Osteocyte (in vitro differentiated cells): ENCODE measurements around the gene UBE2N. TPM values are rescaled to one million over a fixed set of nuclear protein-coding genes. Genes with fewer than 3 reads are reported as not detected.

Experiments used
- DNase-seq: peaks from one replicate; pipeline ENCODE4 v3.0.0; 2021; ENCODE audit warnings: mixed read lengths; ENCODE audit not compliant: unreplicated experiment; ENCODE audit errors: extremely low spot score
- H3K27ac Mint-ChIP-seq: one replicate; pipeline ENCODE4 v1.8.0; 2021; ENCODE audit warnings: mild to moderate bottlenecking, mixed read lengths; ENCODE audit not compliant: unreplicated experiment
- H3K27me3 Mint-ChIP-seq: one replicate; pipeline ENCODE4 v1.8.0; 2021; ENCODE audit warnings: mixed read lengths; ENCODE audit not compliant: unreplicated experiment
- H3K36me3 Mint-ChIP-seq: one replicate; pipeline ENCODE4 v1.8.0; 2021; ENCODE audit warnings: mixed read lengths; ENCODE audit not compliant: unreplicated experiment
- H3K4me1 Mint-ChIP-seq: one replicate; pipeline ENCODE4 v1.8.0; 2021; ENCODE audit warnings: mixed read lengths; ENCODE audit not compliant: unreplicated experiment
- H3K4me3 Mint-ChIP-seq: one replicate; pipeline ENCODE4 v1.8.0; 2021; ENCODE audit warnings: mild to moderate bottlenecking, moderate library complexity, mixed read lengths; ENCODE audit not compliant: unreplicated experiment
- H3K9me3 Mint-ChIP-seq: one replicate; pipeline ENCODE4 v1.8.0; 2021; ENCODE audit warnings: mixed read lengths; ENCODE audit not compliant: unreplicated experiment
- total RNA-seq: library from RNA; stranded (reverse); gene quantifications from 2 replicates; pipeline ENCODE4 v1.2.1, GENCODE V29; 2021
- TF ChIP-seq, protein P1 (sequence below): fragments of 200-600 bp; sonication (generic); IDR thresholded peaks from 2 replicates; pipeline ENCODE4 v1.5.0; 2021; ENCODE audit warnings: antibody characterized with exemption, mild to moderate bottlenecking, moderate library complexity

Gene UBE2N
- total RNA-seq, 1 donor from 2014 or later: 68.3 TPM

DNA sequence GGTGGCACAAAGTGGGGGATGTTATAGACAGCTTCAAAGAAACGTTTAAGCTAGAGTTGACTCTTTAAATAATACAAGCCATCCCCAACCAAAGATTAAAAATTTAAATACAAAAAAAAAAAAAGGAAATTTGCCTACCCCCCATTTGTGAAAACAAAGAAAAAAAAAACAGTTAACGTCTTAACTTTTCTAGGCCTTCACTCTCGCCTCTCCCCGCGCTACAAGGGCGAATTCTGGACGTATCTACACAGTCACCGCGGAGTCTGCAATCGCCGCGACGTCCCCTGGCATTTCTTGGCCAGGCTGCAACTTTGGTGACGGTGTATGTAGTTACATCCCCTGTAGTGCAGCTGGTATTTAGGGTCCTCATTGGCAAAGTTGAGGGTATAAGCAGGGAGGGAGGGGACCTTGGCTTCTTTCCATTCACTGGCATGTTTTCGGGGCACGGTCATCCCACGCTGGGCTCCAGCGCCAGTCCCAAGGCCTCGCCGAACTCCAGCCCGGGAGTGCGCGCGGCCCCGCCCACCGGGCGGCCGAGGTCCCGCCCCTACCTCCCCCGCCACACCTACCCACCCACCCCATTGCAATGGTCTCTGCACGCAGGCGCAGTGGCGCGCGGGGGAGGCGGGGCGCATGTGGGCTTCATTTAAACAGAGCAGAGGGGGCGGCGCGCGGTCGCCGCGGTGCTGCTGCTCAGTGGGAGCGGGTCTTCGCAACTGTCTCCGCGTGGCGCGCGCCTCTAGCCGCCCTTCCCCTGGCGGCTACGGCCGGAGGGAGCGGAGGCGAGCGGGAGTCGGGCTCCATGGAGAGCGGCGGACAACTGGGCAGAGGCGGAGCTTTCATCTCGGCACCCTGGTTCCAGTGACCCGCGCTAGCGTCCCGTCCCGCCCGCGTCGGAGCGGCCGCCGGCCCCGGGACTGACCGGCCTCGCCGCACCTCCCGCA lies 64.2 kb downstream of the UBE2N start, which contains the start of gene NUDT4:
NUDT4 (plus strand) TSS at position 674 of the 944 bp plus-strand sequence. CDS start 398 bp downstream, outside the sequence.
- H3K36me3 Mint-ChIP-seq: no peaks in the 10 kb centered on the region
- H3K4me3 Mint-ChIP-seq: peak within 1 kb of the TSS; percentile 100
- H3K4me1 Mint-ChIP-seq: peaks cover 53% of the 10 kb centered on the region
- TF ChIP-seq, protein P1, sequence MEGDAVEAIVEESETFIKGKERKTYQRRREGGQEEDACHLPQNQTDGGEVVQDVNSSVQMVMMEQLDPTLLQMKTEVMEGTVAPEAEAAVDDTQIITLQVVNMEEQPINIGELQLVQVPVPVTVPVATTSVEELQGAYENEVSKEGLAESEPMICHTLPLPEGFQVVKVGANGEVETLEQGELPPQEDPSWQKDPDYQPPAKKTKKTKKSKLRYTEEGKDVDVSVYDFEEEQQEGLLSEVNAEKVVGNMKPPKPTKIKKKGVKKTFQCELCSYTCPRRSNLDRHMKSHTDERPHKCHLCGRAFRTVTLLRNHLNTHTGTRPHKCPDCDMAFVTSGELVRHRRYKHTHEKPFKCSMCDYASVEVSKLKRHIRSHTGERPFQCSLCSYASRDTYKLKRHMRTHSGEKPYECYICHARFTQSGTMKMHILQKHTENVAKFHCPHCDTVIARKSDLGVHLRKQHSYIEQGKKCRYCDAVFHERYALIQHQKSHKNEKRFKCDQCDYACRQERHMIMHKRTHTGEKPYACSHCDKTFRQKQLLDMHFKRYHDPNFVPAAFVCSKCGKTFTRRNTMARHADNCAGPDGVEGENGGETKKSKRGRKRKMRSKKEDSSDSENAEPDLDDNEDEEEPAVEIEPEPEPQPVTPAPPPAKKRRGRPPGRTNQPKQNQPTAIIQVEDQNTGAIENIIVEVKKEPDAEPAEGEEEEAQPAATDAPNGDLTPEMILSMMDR: no peak
- H3K27ac Mint-ChIP-seq: peak within 1 kb of the TSS; percentile 99
- no peaks in the 10 kb centered on the region for H3K27me3 Mint-ChIP-seq
- DNase-seq: peak; percentile 99
- no peaks in the 10 kb centered on the region for H3K9me3 Mint-ChIP-seq

DNA sequence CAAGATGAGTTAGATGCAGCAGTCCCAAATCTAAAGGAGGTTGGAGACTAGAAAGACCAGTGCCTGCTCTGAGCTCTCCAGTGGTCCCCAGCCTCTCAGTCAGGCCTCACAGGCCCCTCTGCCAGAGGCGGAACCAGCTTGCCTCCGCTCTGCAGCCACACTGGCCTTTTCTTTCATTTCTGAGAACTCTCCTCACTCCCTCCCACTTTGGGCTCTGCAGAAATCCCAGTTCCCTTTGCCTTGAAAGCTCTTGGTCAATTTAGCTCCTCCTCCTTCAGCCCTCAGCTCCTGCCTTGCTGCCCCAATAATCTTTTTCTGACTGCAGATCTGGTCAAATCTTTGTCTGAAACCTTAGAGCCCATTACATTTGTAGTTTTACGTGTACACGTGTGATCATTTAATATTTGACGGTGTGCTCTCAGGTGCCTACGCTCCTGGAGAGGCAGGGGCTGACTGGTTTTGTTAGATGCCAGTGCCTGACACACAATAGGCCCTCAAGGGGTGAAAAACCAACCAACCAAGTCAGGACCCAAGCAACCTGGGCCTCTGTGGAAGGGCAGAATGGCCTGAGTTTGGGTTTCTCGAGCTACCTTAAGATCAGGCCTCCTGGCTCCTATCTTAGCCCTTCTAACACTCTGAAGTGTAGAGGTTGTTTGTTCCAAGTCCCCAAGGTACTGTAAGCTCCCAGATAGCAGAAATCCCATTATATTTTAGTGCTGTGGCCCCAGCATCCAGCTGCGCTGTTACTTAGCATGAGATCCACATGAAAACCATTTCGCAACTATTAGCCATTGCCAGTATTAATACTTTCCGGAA lies 65.1 kb downstream of the UBE2N start:
- H3K4me1 Mint-ChIP-seq: peaks cover 45% of the 10 kb centered on the region
- H3K27ac Mint-ChIP-seq: peak overlapping the region; percentile 80
- no peaks in the 10 kb centered on the region for H3K9me3 Mint-ChIP-seq
- no peak for DNase-seq
- H3K27me3 Mint-ChIP-seq: no peaks in the 10 kb centered on the region
- peak overlapping the region; percentile 79 for H3K4me3 Mint-ChIP-seq
- no peaks in the 10 kb centered on the region for H3K36me3 Mint-ChIP-seq
- TF ChIP-seq, protein P1: no peak

DNA sequence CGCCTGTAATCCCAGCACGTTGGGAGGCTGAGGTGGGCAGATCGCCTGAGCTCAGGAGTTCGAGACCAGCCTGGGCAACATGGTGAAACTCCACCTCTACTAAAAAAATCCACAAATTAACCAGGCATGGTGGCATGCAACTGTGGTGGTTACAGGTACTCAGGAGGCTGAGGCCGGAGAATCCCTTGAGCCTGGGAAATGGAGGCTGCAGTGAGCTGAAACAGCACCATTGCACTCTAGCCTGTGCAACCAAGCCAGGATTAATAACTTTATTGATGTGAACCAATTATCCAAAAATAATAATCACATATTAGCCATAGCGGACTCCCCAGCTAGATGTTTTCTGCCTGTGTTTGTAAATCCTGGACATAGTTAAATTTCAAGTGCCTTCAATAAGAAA lies 65.8 kb downstream of the UBE2N start:
- no peaks in the 10 kb centered on the region for H3K9me3 Mint-ChIP-seq
- no peaks in the 10 kb centered on the region for H3K36me3 Mint-ChIP-seq
- H3K4me3 Mint-ChIP-seq: no peak overlapping the region

DNA sequence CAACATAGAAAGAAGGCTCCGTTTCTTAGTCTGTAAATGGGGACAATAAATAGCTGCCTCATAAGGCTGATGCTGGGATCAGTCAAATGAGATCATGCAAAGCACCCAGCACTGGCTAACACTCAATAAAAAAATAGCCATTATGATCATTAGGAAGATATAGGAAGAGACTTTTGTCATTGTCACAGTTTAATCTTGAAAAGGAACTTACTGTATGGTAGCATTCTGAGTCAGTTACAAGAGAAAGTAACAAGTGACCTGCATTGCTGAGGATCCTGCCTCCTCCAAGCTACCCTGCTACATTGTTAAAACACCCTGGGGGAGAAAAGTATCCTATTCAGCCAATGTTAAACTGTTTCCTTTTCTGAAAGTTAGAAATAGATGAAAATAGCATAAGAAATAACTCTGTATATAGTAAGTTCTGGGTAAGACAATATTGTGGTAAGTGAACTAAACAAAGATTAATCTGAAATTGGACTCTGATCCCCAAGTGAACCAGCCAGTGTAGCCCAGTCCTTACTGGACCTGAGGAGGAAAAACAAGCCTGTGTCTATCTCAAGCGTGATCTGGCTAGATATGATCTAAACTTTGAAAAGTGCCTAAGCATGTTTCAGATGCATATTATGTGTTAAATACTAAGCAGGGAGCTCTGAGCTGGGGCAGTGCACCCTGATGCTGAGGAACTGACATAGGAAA lies 67.6 kb downstream of the UBE2N start:
- no peaks in the 10 kb centered on the region for H3K9me3 Mint-ChIP-seq
- DNase-seq: no peak
- H3K27ac Mint-ChIP-seq: peak overlapping the region; percentile 36
- TF ChIP-seq, protein P1: no peak
- no peaks in the 10 kb centered on the region for H3K27me3 Mint-ChIP-seq
- no peak overlapping the region for H3K4me3 Mint-ChIP-seq
- H3K36me3 Mint-ChIP-seq: no peaks in the 10 kb centered on the region
- peaks cover 24% of the 10 kb centered on the region for H3K4me1 Mint-ChIP-seq

More for the DNA sequence above, 65.8 kb downstream of the UBE2N start:
- Mint-ChIP-seq H3K4me1 (peaks cover 38% of the 10 kb centered on the region), H3K27me3 (no peaks in the 10 kb centered on the region), H3K27ac (no peak overlapping the region)
- no peak for DNase-seq
- TF ChIP-seq, protein P1: no peak
